GM12864 (cell line): Measurements from ENCODE around the gene BMP2K.

Source experiments
- DNase-seq: peaks from one replicate; pipeline ENCODE4 v3.0.0-alpha.2; 2011; ENCODE audit warnings: low read depth
- H3K4me3 ChIP-seq: 2 replicates; pipeline ENCODE4 v1.5.1; 2011; ENCODE audit warnings: mild to moderate bottlenecking, low read depth, low read length, control low read depth
- TF ChIP-seq, protein P1 (sequence below): IDR thresholded peaks from 2 replicates; pipeline ENCODE4 v1.5.1; 2011; ENCODE audit warnings: low read depth, mild to moderate bottlenecking, moderate library complexity, low read length, control low read depth, inconsistent platforms; ENCODE audit errors: missing control alignments

BMP2K gene

DNA sequence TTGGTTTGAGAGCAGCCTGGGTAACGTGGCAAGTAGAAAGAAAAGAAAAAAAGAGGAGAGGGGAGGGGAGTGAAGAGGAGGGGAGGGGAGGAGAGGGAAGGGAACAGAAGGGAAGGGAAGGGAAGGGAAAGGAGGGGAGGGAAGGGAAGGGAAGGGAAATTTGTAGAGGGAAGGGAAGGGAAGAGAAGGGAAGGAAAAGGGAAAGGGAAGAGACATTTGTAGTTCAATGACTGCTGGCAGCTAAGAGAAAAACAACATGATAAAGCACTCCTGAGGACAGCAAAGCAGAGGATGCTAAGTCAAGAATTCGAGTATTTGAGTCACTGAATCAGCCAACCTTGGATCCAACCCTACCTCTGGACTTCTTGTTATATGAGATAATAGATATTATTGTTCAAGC is 38.2 kb upstream of the BMP2K start:
- TF ChIP-seq, protein P1, sequence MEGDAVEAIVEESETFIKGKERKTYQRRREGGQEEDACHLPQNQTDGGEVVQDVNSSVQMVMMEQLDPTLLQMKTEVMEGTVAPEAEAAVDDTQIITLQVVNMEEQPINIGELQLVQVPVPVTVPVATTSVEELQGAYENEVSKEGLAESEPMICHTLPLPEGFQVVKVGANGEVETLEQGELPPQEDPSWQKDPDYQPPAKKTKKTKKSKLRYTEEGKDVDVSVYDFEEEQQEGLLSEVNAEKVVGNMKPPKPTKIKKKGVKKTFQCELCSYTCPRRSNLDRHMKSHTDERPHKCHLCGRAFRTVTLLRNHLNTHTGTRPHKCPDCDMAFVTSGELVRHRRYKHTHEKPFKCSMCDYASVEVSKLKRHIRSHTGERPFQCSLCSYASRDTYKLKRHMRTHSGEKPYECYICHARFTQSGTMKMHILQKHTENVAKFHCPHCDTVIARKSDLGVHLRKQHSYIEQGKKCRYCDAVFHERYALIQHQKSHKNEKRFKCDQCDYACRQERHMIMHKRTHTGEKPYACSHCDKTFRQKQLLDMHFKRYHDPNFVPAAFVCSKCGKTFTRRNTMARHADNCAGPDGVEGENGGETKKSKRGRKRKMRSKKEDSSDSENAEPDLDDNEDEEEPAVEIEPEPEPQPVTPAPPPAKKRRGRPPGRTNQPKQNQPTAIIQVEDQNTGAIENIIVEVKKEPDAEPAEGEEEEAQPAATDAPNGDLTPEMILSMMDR = no peak
- no peak overlapping the region for H3K4me3 ChIP-seq
- no peak for DNase-seq

DNA sequence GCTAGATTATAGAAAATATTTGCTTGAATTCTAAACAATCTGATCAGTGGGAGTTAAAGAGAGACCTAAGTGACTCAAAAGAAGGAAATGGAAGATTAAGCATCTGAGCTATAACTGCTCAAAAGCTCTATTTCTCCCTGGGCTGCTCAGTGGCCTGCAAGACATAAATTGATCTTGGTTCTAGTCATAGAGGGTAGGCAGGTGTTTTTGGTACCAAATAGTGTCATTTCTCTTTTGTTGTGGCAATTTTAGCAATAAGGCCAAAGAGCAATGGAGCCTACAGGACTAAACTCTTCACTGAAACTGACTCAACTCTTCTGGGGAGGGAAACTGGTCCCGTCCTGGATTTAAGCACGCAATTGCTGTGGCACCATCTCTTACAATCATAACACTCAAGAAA is 33.9 kb upstream of the BMP2K start:
- DNase-seq = no peak
- TF ChIP-seq, protein P1 = no peak
- no peak overlapping the region for H3K4me3 ChIP-seq

DNA sequence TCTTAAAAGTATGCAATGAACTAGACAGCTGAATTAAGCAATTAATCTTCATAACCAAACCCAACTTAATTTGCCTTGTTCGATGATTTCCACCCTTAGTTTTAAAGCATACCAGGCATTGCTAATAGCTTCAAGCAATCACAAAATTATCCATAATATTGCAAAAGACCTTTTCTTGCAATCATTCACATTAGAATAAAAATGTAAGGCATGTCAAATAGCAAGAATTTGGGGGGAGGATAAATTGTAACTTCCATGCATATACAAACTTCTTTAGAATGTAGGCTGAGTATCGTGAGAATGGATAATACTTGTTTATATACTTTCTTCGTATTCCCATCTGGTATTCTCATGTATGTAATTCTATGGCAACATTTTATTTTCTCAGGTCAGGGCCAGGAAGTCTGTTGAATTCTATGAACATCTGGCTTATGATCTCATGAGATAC is 28.7 kb upstream of the BMP2K start:
- TF ChIP-seq, protein P1 = no peak
- H3K4me3 ChIP-seq = no peak overlapping the region
- DNase-seq = no peak

DNA sequence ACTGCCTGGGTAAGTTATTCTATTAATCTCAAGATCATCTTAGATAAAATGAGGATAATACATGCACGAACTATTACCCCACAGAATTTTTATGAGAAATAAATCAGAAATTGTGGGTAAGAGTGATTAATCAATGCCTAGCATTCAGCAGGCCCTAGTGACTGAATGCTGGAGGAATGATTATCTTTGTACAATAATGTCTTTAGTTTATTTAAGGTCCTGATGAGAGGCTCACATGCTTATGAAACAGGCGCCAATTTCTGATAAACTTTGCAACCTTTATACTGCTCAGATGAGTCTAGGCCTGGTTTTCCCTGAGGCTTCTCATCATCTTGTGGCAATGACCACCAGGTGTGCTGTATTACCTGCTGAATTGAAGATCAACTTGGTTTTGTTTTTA is 27.8 kb upstream of the BMP2K start:
- no peak overlapping the region for H3K4me3 ChIP-seq
- no peak for DNase-seq
- TF ChIP-seq, protein P1 = peak; percentile 14

DNA sequence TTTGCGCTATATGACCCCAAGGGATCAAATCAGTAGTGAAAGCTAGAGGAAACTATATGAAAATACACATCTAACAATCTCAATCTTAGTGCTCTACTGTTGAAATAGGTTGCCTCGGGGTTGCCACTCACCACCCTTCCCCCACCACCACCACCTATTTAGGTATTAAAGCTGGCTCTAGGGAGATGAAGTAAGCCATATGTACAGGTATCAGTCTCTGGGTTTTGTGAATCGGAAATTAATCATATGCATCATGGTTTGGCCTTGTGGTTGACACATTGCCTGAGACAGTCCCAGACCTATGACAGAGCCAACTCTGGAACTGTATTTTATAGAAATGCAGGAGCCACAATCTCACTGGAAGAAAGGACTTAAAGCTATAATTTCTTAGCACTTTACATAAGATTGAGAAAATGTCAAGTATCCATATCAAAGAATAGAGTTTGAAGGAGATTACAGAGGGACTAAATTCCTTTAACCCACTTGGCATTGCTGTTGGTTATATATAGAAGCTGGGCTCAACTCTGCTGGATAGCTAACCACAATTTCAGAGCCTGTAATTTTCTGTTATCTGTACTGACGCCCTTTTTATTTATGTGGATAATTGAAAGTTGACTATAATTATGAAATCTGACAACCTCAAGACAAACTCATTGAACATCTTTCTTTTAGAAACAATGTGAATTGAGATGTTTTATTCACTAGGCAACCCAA is 26.7 kb upstream of the BMP2K start:
- TF ChIP-seq, protein P1 = no peak
- DNase-seq = no peak
- no peak overlapping the region for H3K4me3 ChIP-seq

DNA sequence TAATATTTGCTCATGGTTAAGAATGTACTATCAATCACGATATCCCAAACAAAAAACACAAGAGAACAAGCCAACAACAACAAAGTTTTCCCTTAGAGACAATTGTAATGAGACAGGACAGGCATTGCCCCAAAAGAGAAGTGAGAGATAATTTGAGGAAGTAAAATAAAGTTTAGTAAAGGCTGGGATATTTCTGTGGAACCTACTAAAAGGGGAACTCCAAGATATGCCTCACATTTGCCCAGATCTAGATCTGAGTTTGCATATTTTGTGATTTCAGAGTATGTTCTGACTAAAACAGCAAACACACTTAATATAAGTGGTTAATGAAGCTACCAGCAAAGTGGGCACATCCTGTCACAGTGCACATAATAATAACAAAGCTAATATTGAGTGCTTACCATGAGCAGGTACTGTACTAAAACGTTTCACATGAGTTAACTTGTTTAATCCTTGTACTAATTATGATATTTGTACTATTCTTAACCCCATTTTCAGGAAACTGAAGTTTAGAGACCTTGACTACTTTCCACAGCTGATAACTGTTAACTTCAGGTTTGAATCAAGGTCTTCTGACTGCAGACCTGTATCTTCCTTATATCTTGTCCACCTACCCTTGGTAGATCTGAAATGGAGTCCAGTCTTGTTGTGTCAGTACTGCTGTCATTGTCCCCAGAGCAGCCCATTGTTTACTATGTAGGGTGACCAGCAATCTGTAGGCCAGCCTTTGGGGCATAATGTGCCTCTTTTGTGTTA is 26.0 kb upstream of the BMP2K start:
- H3K4me3 ChIP-seq = no peak overlapping the region; the same call in 1 of the 2 replicates
- peak; percentile 82 for DNase-seq
- TF ChIP-seq, protein P1 = no peak
